ENCODE data around the gene GTF2F2.

GTF2F2 gene

GRCh38 chr13:45228002-45228401, 107.7 kb downstream of the GTF2F2 start:
- DNase-seq: no peak
- H3K4me3 ChIP-seq (ENCODE audit: low read depth, low read length): no peak overlapping the region
- no peaks in the 10 kb centered on the region for H3K4me1 ChIP-seq
- no peak for TF ChIP-seq CTCF (IDR thresholded peaks at IDR 0.05; ENCODE audit: low read depth, low read length)
- no peaks in the 10 kb centered on the region for H3K9me3 ChIP-seq
- H3K27me3 ChIP-seq: no peaks in the 10 kb centered on the region
- H3K36me3 ChIP-seq: no peaks in the 10 kb centered on the region

- H3K9me3 ChIP-seq: no peaks in the 10 kb centered on the region
- no peak overlapping the region for H3K4me3 ChIP-seq (ENCODE audit: low read depth, low read length)
- H3K36me3 ChIP-seq: no peaks in the 10 kb centered on the region
- H3K27me3 ChIP-seq: no peaks in the 10 kb centered on the region
- no peaks in the 10 kb centered on the region for H3K4me1 ChIP-seq
- DNase-seq: no peak
- TF ChIP-seq CTCF (IDR thresholded peaks at IDR 0.05; ENCODE audit: low read depth, low read length): no peak
These were observed 108.9 kb downstream of the GTF2F2 start for GRCh38 chr13:45229172-45229571.

- Histone ChIP-seq H3K4me3 (ENCODE audit: low read depth, low read length) (no peak overlapping the region), H3K27me3 (no peaks in the 10 kb centered on the region), H3K36me3 (no peaks in the 10 kb centered on the region), H3K4me1 (no peaks in the 10 kb centered on the region; the same call in 1 of the 2 replicates), H3K9me3 (no peaks in the 10 kb centered on the region)
- no peak for TF ChIP-seq CTCF (IDR thresholded peaks at IDR 0.05; ENCODE audit: low read depth, low read length)
- no peak for DNase-seq
These were observed 111.0 kb downstream of the GTF2F2 start for GRCh38 chr13:45231305-45231704.

GRCh38 chr13:45231722-45232121, 111.4 kb downstream of the GTF2F2 start:
- Histone ChIP-seq H3K9me3 (no peaks in the 10 kb centered on the region), H3K4me1 (no peaks in the 10 kb centered on the region; the same call in 1 of the 2 replicates), H3K27me3 (no peaks in the 10 kb centered on the region), H3K4me3 (ENCODE audit: low read depth, low read length) (no peak overlapping the region), H3K36me3 (no peaks in the 10 kb centered on the region)
- DNase-seq: no peak
- TF ChIP-seq CTCF (IDR thresholded peaks at IDR 0.05; ENCODE audit: low read depth, low read length): no peak

GRCh38 chr13:45232591-45232990, 112.3 kb downstream of the GTF2F2 start:
- no peak for TF ChIP-seq CTCF (IDR thresholded peaks at IDR 0.05; ENCODE audit: low read depth, low read length)
- Histone ChIP-seq H3K4me1 (no peaks in the 10 kb centered on the region; the same call in 1 of the 2 replicates), H3K4me3 (ENCODE audit: low read depth, low read length) (no peak overlapping the region), H3K27me3 (no peaks in the 10 kb centered on the region), H3K9me3 (no peaks in the 10 kb centered on the region), H3K36me3 (no peaks in the 10 kb centered on the region)
- DNase-seq: no peak

GRCh38 chr13:45238945-45239795, 118.9 kb downstream of the GTF2F2 start:
- Histone ChIP-seq H3K27me3 (no peaks in the 10 kb centered on the region), H3K9me3 (no peaks in the 10 kb centered on the region), H3K4me3 (ENCODE audit: low read depth, low read length) (no peak overlapping the region), H3K4me1 (no peaks in the 10 kb centered on the region; the same call in 1 of the 2 replicates), H3K36me3 (no peaks in the 10 kb centered on the region)
- TF ChIP-seq CTCF (IDR thresholded peaks at IDR 0.05; ENCODE audit: low read depth, low read length): no peak
- DNase-seq: no peak

Data from BE2C (cell line).